DMS 273 (cell line): ENCODE data around the gene SESTD1.
"Not testable (repeated sequence)": the region's sequence is repeated elsewhere in the genome, so short reads cannot be mapped to it uniquely, and the experiment has no call there.

ENCODE experiments used
- DNase-seq: peaks from one replicate; lab custom pipeline; 2025; ENCODE audit not compliant: unreplicated experiment; lab: John Stamatoyannopoulos, UW

Gene SESTD1

GRCh38 chr2:179239838-179240237 lies 24.8 kb downstream of the SESTD1 start:
- DNase-seq, result no peak

DNA sequence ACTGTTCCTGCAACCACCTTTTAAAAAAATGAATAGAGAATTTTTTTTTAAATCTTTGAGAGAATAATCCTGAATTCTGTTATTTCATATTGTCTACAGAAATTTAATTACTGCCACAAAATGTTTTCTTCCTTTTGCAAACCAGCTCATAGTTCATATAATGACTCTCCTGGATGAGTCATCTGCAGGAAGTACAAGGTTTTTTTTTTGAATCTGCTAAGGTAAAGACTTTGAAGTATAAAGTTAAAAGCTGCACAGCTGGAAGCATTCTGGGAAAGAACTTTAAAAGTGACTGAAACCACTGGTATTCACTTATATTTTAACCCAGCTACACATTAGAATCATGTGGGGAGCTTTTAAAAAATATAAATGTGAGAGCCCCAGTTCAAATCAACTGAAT lies 25.4 kb downstream of the SESTD1 start:
- no peak for DNase-seq

GRCh38 chr2:179238027-179238426 lies 26.6 kb downstream of the SESTD1 start:
- no peak for DNase-seq

GRCh38 chr2:179237209-179237946 lies 27.3 kb downstream of the SESTD1 start:
- DNase-seq, result peak; percentile 22

DNA sequence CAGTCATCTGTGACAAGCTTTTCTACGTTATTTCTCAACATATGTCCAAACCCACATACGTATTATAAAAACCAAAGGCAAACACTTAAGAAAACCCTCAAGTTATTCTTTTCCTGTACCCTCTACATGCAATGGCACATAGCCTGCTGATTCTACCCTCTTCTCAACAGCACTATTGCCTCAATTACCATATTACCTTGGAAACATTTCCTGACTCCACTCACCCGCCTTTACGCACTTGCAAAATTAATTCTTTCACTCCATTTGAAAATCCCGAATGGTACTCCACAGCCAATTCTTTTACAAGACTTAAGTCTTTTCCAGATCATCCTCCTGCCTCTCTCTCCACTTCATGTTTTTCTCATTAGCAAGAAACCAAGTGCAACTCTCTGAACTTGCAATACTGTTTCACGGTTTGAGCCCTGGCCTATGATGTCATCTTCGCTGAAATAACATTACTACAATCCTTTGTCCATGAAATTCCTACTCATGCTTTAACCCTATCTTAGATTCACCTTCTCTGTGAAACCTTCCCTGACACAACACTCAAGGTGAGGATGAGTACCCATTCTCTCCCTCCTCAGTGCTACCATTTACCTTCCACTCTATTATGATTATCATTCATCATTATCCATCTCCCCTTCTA lies 29.0 kb downstream of the SESTD1 start:
- no peak for DNase-seq

DNA sequence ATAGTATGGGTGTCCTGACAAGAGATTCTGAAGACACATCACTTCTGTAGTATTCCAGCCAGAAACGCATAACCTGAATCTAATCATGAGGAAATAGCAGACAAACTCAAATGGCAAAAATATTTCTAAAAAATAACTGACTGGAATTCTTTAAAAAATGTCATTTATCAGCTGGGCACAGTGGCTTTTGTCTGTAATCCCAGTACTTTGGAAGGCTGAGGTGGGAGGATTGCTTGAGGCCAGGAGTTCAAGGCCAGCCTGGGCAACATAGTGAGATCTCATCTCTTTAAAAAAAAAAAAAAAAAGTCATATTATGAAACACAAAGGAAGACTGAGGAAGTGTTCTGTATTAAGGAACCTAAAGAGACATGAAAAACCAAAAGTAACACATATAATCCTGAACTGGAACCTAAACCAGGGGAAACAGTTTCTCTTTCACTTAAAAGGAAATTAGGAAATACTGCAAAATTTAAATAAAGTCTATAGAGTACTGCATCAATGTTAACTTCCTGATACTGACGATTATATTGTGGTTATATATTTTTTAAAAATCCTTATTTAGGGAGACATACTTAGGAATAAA lies 29.9 kb downstream of the SESTD1 start:
- no peak for DNase-seq

GRCh38 chr2:179233626-179234430 lies 30.8 kb downstream of the SESTD1 start:
- no peak for DNase-seq

- no peak for DNase-seq
Observed at GRCh38 chr2:179233083-179233490, 31.5 kb downstream of the SESTD1 start.

- no peak for DNase-seq
Observed at GRCh38 chr2:179226961-179227259, 37.7 kb downstream of the SESTD1 start.

DNA sequence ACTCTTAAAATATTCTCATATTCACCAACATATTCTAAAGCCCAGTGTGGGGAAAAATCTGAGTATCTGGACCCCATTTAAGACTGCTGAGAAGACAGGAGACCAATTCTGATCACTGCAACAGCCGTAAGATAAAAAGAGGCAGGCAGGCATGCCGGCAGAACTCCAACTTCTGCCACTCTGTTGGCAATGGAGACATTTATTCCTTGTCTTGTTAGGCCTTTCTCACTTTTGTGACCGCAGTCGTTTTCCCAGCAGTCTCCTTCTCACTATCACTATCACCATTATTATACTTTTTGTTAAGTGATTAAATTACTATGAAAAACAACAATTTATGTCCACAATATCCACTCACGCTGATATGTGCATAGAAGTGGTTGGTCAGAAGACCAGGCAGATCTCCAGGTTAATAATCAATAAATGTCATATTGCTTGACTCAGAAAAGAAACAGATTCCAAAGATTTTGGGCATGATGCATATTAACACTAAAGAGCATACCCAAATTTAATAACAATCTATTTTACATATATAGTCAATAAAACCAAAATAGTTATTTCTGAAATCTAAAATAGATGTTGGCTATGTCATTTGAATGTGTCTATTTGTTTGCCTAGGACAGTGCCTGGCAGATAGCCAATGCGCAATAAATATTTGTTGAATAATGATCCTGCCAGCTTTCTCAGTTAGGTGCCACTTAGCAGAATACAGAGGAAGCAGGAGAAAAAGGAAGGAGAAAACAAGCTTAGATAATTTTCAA lies 38.2 kb downstream of the SESTD1 start:
- DNase-seq, result peak; percentile 8

GRCh38 chr2:179224361-179224760 lies 40.3 kb downstream of the SESTD1 start:
- DNase-seq, result no peak

DNA sequence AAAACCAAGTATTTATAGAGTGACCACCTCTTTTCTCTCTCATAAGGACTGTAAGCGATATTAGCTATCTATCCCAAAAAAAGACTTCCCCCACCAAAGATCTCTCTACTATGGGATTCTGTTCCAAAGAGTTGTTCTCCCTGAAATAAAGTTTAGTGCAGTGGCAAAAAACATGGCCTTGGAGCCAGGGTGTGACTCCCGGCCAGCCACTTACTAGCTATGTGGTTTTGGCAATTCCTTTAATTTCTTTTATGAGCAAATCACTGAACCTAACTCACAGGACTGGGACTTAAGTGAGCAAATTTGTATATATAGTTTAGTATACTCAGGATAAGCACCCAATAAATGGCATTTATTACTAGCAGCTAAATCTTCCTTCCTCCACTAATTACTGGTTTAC lies 42.6 kb downstream of the SESTD1 start:
- no peak for DNase-seq

DNA sequence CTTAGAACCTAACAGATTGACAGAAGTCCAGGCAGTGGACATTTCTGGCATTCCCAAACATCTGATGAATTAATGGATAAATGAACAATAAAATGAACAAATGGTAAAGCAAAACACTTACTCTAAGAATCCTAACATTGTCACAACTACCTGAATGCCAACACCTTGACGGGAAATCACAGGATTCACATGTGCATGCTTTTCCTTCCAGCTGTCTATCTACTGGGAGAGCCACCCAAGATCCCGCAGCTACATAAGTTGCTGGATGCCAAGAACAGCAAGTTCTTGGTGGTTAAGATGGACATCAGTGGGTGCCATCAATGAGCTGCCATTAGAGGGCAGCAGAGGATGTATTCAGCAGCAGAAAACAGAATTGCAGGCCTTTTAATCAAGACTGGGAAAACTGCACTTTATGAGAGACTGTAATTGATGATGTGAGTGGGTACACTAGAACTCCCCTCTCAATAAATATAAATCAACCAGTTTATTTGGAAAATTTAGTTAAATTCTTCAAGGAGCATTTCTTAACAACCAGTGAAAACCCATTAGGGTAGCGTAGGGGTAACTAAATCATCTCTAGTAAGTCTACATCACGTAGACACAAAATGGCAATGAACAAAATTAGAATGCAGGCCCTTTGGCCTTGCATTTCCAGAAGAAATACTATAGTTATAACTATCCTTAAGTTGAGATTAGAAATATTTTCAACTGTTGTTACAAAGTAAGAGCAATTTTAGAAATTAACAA lies 45.6 kb downstream of the SESTD1 start:
- peak; percentile 81 for DNase-seq

- not testable (repeated sequence) for DNase-seq
Observed at GRCh38 chr2:179214671-179215070, 50.0 kb downstream of the SESTD1 start.

- peak; percentile 22 for DNase-seq
Observed at GRCh38 chr2:179211355-179211754, 53.3 kb downstream of the SESTD1 start.

DNA sequence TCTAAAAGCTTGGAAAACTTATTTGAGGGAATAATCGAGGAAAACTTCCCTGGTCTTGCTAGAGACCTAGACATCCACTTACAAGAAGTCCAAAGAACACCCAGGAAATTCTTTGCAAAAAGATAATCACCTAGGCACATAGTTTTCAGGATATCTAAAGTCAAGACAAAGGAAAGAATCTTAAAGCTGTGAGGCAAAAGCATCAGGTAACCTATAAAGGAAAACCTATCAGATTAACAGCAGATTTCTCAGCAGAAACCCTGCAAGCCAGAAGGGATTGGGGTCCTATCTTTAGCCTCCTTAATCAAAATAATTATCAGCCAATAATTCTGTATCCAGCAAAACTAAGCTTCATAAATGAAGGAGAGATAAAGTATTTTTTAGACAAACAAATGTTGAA lies 56.4 kb downstream of the SESTD1 start:
- not testable (repeated sequence) for DNase-seq

DNA sequence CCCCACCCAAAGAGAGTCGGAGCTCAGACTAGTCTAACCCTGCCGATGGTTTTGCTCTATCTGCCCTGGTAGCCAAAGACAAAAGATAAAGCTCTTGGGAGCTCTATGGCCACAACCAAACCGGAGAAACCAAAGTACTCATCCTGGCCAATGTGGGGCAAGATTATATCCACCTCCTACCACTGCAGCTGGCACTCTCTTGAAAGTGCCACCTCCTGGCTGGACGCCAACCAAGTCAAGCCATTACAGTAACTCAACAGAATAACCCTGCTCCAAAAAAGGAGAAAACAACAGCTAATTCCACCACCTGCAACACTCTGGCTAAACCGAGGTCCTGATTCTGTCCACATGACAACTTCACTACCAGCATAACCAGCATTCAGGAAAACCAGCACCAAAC lies 57.6 kb downstream of the SESTD1 start:
- peak; percentile 24 for DNase-seq

- peak; percentile 52 for DNase-seq
Observed at GRCh38 chr2:179201869-179202268, 62.8 kb downstream of the SESTD1 start.

GRCh38 chr2:179195926-179196590 lies 68.6 kb downstream of the SESTD1 start:
- not testable (repeated sequence) for DNase-seq

GRCh38 chr2:179195141-179195540 lies 69.5 kb downstream of the SESTD1 start:
- DNase-seq, result no peak
